ENCODE measurements around the gene LRFN5. TPM values are rescaled to one million over a fixed set of nuclear protein-coding genes. Genes with fewer than 3 reads are reported as not detected.

LRFN5 gene
- total and polyA plus RNA-seq, 2 of the 8 experiments (the other 6 are each of a cell fraction or from before 2014, with no cell fraction given) = 0.85 to 4.7 TPM

DNA sequence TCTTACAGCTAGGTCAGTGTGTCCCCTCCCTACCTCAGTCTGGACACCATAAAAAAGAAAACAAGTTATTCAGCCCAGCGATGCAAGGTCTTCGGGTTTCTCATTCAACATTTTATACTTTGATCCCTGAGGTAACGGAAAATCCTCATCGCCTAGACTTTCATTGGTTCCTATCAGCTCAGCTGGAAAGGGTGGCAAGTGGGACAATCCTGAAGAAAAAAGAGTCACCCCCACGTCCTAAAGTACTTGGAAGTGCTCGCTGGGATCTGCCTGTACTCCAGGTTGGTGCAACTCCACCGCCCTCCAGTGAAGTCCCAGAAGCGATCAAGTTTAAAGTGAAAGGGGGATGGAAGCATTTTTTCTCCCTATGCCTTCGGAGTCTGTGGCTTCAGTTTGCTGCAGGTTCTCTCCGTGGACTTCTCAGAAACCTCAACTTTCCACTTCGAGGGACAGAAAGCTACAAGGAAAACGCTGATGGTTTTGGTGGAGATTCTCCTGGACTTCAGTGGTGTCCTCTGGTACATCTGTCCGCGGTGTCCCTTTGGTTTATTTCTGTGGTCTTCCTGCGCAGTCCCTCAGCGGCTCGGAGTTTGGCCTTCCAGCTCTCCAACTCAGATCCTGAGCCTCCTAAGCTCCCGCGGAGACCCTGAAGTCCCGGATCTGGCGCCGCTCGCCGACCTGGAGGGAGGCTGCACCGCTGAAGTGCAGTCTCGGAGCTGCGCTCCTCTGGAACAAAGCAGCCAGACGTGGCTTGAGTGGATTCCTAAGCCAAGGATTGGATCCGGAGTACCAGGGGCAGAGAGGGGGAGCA, 1.8 kb upstream of the LRFN5 start:
- POLR2A ChIA-PET (ENCODE audit: partially characterized antibody) = interaction anchor here (0.7 to 2.1 kb wide), 5 partner anchors 8 to 324 kb away, joined by 3 to 4 read pairs (median 3); no protein-coding TSS in a partner anchor
- peak overlapping the region; percentile 3 for H3K56ac ChIP-seq (replicated peaks; ENCODE audit: insufficient read length, low read depth, low read length)
- DNase-seq (ENCODE audit: low read depth in 1 of 2, low spot score in 2 of 2) (no peak), FAIRE-seq (peak; percentile 80)
- H4K91ac ChIP-seq (replicated peaks; ENCODE audit: insufficient read length, low read length) = peak overlapping the region; percentile 82
- no peaks in the 10 kb centered on the region for H3K36me3 ChIP-seq (ENCODE audit: control insufficient read depth in 2 of 4, insufficient read depth in 4 of 4, low read length in 3 of 4)
- H2BK15ac ChIP-seq (ENCODE audit: low read length) = peak overlapping the region; percentile 75; the same call in 1 of the 2 replicates
- H3K9me3 ChIP-seq (ENCODE audit: insufficient read depth in 2 of 2, low read depth in 1 of 2, low read length in 1 of 2) = no peaks in the 10 kb centered on the region
- peak overlapping the region; percentile 26 for H2BK120ac ChIP-seq (replicated peaks; ENCODE audit: low read depth, low read length)
- H2BK12ac ChIP-seq (ENCODE audit: low read depth, low read length) = peak overlapping the region; percentile 78
- H2BK20ac ChIP-seq (ENCODE audit: low read length) = peak overlapping the region; percentile 77; the same call in 1 of the 2 replicates
- peaks cover 18 to 44% (median 33%) of the 10 kb centered on the region in 4 experiments for H3K27me3 ChIP-seq (replicated peaks in 1 of 4; ENCODE audit: control insufficient read depth in 3 of 4, extremely low read depth in 1 of 4, insufficient read depth in 3 of 4, low read length in 3 of 4)
- H3K27ac ChIP-seq (ENCODE audit: low read depth, low read length) = no peak overlapping the region
- 1% methylated on average over 29 of the region's 29 CpGs; no CpG with 5 or more reads in 1 of the 2 experiments for WGBS, 2 experiments (ENCODE audit: extremely low coverage in 1 of 2, insufficient coverage in 1 of 2, insufficient read length in 1 of 2, insufficient replicate concordance in 2 of 2, low coverage in 1 of 2, low lambda C conversion rate in 2 of 2, missing lambda C conversion rate in 1 of 2)
- H3K23ac ChIP-seq (ENCODE audit: insufficient read length) = no peak overlapping the region
- peaks cover 0 to 19% (median 8%) of the 10 kb centered on the region in 4 experiments; a peak in 6 of 7 replicates for H3K4me1 ChIP-seq (replicated peaks in 1 of 4; ENCODE audit: control insufficient read depth in 3 of 4, insufficient read depth in 4 of 4, low read length in 3 of 4)
- H3K79me1 ChIP-seq (ENCODE audit: low read depth, low read length) = no peaks in the 10 kb centered on the region
- H3K9ac ChIP-seq (replicated peaks in 1 of 4; ENCODE audit: extremely low read depth in 1 of 4, low read depth in 3 of 4, low read length in 3 of 4) = peak overlapping the region; percentile 17 to 72 (median 42); a peak in 6 of 7 replicates
- peak overlapping the region; percentile 98 for H2AFZ ChIP-seq (ENCODE audit: low read length)
- peak overlapping the region; percentile 95 to 100 for H3K4me2 ChIP-seq (ENCODE audit: insufficient read depth in 1 of 2, low read depth in 2 of 2, low read length in 2 of 2)
- H3K18ac ChIP-seq (ENCODE audit: extremely low read depth, low read length) = peak overlapping the region; percentile 89
- no peak overlapping the region for H3K4ac ChIP-seq (replicated peaks; ENCODE audit: insufficient read length, low read depth, low read length)
- no peak overlapping the region for H2AK5ac ChIP-seq (ENCODE audit: low read depth, low read length)
- peaks cover 0 to 15% of the 10 kb centered on the region in 2 experiments; a peak in 2 of 4 replicates for H3K79me2 ChIP-seq (ENCODE audit: control insufficient read depth in 1 of 2, insufficient read depth in 2 of 2, low read length in 2 of 2)
- peaks cover 40% of the 10 kb centered on the region for H3K23me2 ChIP-seq (ENCODE audit: low read depth, low read length)
- H2BK5ac ChIP-seq (ENCODE audit: low read depth, low read length) = peak overlapping the region; percentile 89; the same call in 1 of the 2 replicates
- CTCF ChIA-PET (ENCODE audit: partially characterized antibody) = interaction anchor here (0.7 to 3.1 kb wide), 10 partner anchors 10 to 325 kb away, joined by 3 to 17 read pairs (median 3); no protein-coding TSS in a partner anchor
- no peak overlapping the region for H3K14ac ChIP-seq (ENCODE audit: insufficient read length)
- H4K5ac ChIP-seq (ENCODE audit: insufficient read length, low read depth, low read length) = no peak overlapping the region
- peaks cover 1 to 3% of the 10 kb centered on the region in 2 experiments for H4K20me1 ChIP-seq (replicated peaks in 1 of 2; ENCODE audit: control insufficient read depth in 1 of 2, insufficient read depth in 2 of 2, low read length in 2 of 2)
- no peak overlapping the region; the same call in 1 of the 2 replicates for H4K8ac ChIP-seq (ENCODE audit: extremely low read depth, insufficient read depth, low read length)
- peak overlapping the region; percentile 74 to 89 (median 77) for H3K4me3 ChIP-seq (ENCODE audit: extremely low read depth in 1 of 4, insufficient read depth in 2 of 4, low read depth in 3 of 4, low read length in 4 of 4)
- TF ChIP-seq KDM5A (IDR thresholded peaks at IDR 0.05; ENCODE audit: low read length) (no peak), KDM1A (IDR thresholded peaks at IDR 0.05; ENCODE audit: borderline replicate concordance, low read length) (no peak), POLR2AphosphoS5 (IDR thresholded peaks at IDR 0.05; ENCODE audit: low read depth, low read length) (no peak), TEAD4 (IDR thresholded peaks at IDR 0.05; ENCODE audit: low read depth, low read length) (no peak), EGR1 (IDR thresholded peaks at IDR 0.05; ENCODE audit: borderline replicate concordance, low read depth, low read length) (peak; percentile 67; the same call in 1 of the 2 replicates), RFX5 (IDR thresholded peaks at IDR 0.05; ENCODE audit: borderline replicate concordance, low read depth, low read length) (no peak; the same call in 1 of the 2 replicates), CBX8 (IDR thresholded peaks at IDR 0.05; ENCODE audit: borderline replicate concordance, low read depth, low read length) (no peak), PHF8 (conservative IDR thresholded peaks at IDR 0.05; ENCODE audit: low read depth, low read length) (no peak; the same call in none of the 2 replicates)

Data from H1 (cell line).